ENCODE measurements around the gene VEZF1.
A peak's percentile ranks its signal among the peaks of the same experiment; 100 is the strongest.

The VEZF1 gene, protein sequence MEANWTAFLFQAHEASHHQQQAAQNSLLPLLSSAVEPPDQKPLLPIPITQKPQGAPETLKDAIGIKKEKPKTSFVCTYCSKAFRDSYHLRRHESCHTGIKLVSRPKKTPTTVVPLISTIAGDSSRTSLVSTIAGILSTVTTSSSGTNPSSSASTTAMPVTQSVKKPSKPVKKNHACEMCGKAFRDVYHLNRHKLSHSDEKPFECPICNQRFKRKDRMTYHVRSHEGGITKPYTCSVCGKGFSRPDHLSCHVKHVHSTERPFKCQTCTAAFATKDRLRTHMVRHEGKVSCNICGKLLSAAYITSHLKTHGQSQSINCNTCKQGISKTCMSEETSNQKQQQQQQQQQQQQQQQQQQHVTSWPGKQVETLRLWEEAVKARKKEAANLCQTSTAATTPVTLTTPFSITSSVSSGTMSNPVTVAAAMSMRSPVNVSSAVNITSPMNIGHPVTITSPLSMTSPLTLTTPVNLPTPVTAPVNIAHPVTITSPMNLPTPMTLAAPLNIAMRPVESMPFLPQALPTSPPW

GRCh38 chr17:57987581-57988300 lies at the start of gene VEZF1:
TSS of gene VEZF1 (minus strand) at chr17:57988254. CDS start at chr17:57988111, 143 bp downstream.
- DNase-seq (ENCODE audit: low spot score) = peak; percentile 68

GRCh38 chr17:58032691-58033415 lies 44.8 kb upstream of the VEZF1 start:
- no peak for DNase-seq (ENCODE audit: low spot score)

DNA sequence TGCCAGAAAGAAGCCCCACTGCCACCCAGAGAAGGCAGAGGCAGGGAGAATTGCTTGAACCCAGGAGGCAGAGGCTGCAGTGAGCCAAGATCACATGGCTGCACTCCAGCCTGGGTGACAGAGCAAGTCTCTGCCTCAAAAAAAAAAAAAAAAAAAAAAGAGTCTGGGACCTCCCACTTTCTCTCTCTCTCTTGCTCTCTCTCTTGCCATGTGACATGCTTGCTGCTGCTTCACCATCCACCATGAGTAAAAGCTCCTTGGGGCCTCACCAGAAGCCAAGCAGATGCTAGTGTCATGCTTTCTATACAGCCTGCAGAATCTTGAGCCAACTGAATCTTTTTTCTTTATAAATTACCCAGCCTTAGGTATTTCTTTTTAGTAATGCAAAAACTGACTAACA lies 40.5 kb upstream of the VEZF1 start:
- no peak for DNase-seq (ENCODE audit: low spot score)

- DNase-seq (ENCODE audit: low spot score) = no peak
Observed at GRCh38 chr17:58020401-58020800, 32.3 kb upstream of the VEZF1 start.

DNA sequence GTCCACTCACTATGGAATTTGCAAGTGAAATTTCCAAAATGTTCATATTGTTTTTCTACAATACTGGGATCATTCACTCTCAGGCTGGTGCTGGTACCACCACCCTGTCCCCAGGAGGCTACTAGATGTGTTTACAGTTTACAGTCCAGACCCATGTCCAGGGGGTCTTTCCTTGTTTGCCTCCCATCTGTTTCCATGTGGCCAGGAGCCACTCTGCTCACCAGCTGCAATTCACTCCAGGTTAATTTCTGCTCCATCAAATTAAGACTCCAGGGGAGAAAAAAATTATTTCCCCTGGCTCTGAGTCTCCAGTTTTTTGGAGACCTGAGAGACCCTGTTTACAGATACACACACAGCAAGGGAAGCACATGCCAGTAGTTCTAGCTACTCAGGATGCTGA lies 31.5 kb upstream of the VEZF1 start:
- DNase-seq (ENCODE audit: low spot score) = no peak

GRCh38 chr17:58019039-58019438 lies 31.0 kb upstream of the VEZF1 start:
- no peak for DNase-seq (ENCODE audit: low spot score)

- DNase-seq (ENCODE audit: low spot score) = no peak
Observed at GRCh38 chr17:58010067-58010799, 22.2 kb upstream of the VEZF1 start.

- DNase-seq (ENCODE audit: low spot score) = no peak
Observed at GRCh38 chr17:58007781-58008706, 20.0 kb upstream of the VEZF1 start.

- DNase-seq (ENCODE audit: low spot score) = peak; percentile 96
Observed at GRCh38 chr17:58006924-58007780, 19.1 kb upstream of the VEZF1 start, which contains the start of gene SRSF1. TSS of gene SRSF1 (minus strand) at chr17:58007246. CDS start at chr17:58007137, 109 bp downstream.

DNA sequence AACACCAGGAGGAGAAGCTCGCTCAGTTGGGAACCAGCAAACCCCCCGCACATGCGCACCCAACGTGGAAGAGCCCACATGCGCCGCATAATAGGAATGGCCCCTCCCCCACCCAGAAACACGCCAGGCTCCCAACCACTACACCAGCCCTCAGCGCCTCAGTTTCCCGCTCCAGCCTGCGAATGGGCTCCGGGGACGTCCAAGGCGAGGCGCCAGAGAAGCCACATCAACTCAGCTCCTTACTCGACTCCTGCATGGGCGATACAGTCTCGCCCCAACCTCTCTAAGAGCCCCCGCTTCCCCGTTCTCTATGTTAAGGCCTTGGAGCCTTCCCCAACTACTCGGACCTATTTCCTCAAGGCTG lies 18.5 kb upstream of the VEZF1 start:
- peak; percentile 43 for DNase-seq (ENCODE audit: low spot score)

DNA sequence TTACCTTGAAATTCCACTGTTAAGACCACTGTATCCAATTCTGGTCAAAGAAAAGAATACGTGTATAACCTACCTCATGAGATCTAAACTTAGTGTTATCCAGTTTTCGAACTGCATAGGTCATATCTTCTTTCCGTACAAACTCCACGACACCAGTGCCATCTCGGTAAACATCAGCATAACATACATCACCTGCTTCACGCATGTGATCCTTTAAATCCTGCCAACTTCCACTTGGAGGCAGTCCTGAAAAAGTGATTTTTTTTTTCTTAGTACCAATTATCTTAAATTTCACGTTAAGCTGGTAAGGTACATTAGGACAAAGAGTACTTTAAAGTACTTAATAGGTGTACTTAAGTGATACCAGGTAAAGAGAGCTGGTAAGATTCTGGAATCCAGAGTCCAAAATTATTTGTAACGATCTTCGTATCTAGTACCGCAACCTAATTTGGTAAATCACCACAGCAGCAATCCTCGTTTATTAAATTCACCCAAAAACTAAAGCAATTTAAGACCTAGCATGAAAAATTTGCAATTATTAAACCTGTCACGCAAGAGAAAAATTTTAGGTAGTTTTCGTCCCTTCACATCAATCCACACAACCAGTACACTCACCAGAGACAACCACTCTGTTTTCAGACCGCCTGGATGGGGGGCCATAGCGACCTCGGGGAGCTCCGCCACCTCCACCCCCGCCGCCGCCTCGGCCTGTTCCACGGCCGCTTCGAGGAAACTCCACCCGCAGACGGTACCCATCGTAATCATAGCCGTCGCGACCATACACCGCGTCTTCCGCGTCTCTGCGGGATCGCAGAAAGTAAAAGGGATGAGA lies 17.9 kb upstream of the VEZF1 start:
- DNase-seq (ENCODE audit: low spot score) = no peak

GRCh38 chr17:58005031-58005727 lies 17.1 kb upstream of the VEZF1 start:
- no peak for DNase-seq (ENCODE audit: low spot score)

DNA sequence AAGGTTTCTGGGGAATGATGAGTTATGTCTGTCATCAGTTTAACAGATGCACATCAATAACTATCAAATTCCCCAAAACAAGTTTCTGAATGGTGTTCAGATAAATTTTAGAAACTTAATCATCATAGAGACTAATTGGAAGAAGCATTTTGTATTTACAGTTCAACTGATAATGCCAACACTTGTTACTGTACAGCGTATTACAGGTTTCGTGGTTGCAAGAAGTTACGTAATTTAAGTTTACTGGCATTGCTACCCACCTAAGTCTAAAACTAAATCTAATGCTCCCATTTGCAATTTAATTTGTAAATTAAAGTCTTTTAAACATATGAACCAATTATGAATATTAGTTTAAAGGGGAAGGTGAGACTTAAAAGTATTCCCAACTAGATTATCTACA lies 16.0 kb upstream of the VEZF1 start:
- DNase-seq (ENCODE audit: low spot score) = no peak

GRCh38 chr17:58002973-58003372 lies 14.9 kb upstream of the VEZF1 start:
- DNase-seq (ENCODE audit: low spot score) = no peak

DNA sequence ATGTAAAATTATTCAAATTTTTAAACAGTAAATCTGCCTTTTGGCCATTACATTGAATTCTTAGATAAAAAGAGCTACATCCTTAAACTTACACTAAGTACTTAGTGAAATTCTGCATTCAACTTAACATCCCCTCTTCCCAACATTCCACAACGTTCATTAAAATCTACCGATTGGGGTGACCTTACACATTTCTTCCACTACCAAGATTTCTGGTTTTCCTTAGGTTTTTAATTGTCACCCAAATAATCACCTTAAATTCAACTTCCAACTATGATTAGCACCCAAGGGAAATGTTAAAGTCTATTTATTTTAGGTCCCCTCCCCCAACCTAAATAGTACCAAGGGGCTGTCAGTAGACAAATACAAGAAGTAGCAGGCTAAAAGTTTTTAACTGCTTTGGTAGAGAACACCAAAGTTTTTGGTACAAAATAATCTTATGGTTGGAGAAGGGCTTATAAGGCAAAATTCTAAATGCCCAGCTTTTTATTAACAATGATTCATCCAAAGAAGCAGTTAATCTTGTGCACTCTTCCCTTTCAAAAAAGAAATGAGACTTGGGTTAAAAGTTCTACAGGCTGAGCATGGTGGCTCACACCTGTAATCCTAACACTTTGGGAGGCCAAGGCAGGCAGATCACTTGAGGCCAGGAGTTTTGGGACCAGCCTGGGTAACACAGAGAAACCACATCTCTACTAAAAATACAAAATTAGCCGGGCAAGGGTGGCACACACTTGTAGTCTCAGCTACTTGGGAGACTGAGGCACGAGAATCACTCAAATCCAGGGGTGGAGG lies 14.3 kb upstream of the VEZF1 start:
- no peak for DNase-seq (ENCODE audit: low spot score)

DNA sequence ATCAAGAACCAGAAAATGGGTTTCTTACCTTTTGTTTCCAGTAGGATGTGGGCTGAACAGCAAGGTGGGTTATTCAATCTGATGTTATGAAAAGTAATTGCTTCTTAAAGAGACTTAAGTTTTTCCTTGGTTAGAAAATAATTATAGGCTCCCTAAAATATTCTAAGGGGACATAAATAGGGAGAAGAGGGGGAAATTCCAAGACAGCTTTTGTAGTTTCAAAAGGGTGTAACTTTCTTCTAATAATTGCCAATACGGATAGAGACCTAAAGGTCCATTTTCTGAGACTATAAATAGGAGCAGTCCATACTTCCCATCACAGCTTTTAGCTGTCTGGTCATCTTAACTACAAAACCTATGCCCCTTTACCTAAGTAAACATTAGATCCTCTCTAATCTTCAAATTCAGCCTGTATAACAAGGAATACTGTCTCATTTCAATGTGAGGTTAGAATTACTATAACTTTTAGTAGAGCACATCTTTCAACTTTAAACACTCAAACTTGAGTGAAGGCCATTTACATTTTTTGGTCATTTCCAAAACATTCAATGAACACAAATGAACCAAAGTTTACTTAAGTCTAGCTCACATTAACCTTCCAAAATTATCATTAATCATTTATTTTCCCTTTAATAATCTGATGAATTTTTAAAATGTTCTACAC lies 13.5 kb upstream of the VEZF1 start:
- no peak for DNase-seq (ENCODE audit: low spot score)

Data from CD4-positive, alpha-beta T cell treated with Interleukin-6 at 100 ng/mL for 8 hours (primary cell).